Measurements from ENCODE around the gene C1QTNF6.
"Not testable (repeated sequence)": the region's sequence is repeated elsewhere in the genome, so short reads cannot be mapped to it uniquely, and the experiment has no call there.

C1QTNF6 gene

GRCh38 chr22:37207981-37208380 lies 19.9 kb upstream of the C1QTNF6 start:
- DNase-seq (ENCODE audit: low spot score), result no peak
- no peak for FAIRE-seq

DNA sequence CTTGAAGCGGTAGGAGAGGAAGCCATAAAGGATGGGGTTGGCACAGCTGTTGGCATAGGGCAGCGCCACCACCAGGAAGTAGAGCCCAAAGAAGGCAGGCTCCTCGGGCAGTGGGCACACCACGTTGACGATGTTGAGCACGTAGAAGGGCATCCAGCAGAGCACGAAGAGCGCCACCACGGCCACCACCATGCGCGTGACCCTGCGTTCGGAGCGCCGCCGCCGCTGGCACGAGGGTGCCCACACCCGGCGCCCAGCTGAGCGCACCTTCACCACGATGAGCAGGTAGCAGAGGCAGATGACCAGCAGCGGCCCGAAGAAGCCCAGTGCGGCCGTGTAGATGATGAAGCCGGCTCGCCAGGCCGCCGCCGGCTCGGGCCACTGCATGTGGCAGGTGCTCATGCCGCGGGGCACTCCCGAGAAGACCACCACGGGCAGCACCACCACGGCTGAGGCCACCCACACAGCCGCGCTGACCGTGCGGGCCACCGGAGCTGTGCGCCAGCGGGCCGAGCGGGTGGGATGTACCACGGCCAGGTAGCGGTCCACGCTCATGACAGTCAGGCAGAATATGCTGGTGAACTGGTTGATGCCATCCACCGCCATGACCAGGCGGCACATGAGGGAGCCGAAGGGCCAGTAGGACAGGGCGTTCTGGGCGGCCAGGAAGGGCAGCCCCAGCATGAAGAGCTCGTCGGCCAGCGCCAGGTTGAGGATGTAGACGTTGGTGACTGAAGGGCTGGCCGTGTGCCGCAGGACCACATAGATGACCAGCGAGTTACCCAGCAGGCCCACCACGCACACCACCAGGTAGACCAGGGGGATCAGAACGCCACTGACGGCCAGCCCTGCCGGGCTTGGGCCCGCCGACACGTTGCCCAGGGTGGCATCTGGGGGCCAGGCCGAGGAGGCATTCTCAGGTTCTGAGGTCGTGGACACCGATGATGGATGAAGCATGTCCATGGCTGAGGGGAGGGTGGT lies 19.1 kb upstream of the C1QTNF6 start:
- FAIRE-seq (peak; percentile 84), DNase-seq (ENCODE audit: low spot score) (no peak)

- no peak for FAIRE-seq
- no peak for DNase-seq (ENCODE audit: low spot score)
Observed at GRCh38 chr22:37206118-37206840, 18.2 kb upstream of the C1QTNF6 start.

- no peak for FAIRE-seq
Observed at GRCh38 chr22:37205046-37205445, 17.0 kb upstream of the C1QTNF6 start.

GRCh38 chr22:37204045-37204655 lies 16.1 kb upstream of the C1QTNF6 start:
- DNase-seq (ENCODE audit: low spot score) (no peak), FAIRE-seq (no peak)

More at GRCh38 chr22:37205046-37205445, 17.0 kb upstream of the C1QTNF6 start:
- DNase-seq (ENCODE audit: low spot score), result no peak

DNA sequence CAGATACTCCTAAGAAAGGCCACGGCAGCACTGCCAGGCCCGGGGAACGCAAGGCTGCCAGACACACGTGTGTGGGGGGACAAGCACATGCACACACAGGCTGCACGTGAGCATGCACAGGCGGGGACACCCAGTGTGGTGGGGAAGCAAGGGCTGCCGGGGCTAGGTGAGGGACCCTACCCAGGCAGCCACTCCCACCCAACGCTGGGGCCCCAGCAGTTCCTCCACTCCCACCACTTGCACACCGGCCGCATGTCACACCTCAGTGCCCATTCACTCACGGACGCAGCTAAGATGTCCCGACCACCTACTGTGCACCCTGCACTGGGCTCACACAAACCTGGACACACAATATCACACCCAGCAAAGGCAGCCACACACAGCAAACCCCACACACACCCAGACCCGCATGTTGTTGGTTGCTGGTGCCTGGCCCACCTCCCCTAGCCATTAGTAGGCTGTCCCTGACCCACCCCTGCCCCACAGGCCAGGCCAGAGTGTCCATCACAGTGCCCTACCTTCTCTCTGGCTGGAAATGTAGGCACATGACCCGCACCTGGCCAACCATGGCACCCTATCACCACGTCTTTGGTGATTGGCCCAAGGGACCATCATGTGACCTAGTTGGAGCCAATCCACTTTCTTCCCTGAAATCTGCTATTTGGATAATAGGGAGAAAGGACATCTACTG lies 15.5 kb upstream of the C1QTNF6 start:
- DNase-seq (ENCODE audit: low spot score), result no peak
- FAIRE-seq, result peak; percentile 17

GRCh38 chr22:37202716-37203115 lies 14.7 kb upstream of the C1QTNF6 start:
- FAIRE-seq, result no peak

DNA sequence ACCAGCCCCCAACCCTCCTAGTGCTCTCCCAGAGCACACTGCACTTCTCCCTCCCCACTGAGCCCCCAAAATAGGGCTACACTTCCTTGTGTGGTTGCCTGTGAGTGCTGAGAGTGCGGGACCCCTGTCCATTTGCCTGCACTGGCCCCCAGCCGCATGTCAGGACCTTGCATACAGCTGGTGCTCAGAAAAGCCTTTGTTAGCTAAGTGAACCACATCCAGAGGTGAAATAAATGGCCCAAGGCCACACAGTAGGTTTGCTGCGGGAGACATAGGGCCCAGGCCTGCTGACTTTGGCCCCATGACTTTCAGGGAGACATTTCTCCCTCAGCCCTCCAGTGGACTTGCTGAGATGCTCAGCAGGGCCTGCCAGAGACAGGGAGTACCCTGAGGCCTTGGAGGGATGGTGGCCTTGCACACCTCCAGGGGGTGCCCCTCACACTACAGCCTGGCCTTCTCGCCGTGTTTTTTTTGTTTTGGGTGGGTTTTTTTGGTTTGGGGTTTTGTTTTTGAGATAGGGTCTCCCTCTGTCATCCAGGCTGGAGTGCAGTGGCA lies 14.0 kb upstream of the C1QTNF6 start:
- DNase-seq (ENCODE audit: low spot score) (no peak), FAIRE-seq (no peak)

More at GRCh38 chr22:37202716-37203115, 14.7 kb upstream of the C1QTNF6 start:
- DNase-seq (ENCODE audit: low spot score), result no peak

DNA sequence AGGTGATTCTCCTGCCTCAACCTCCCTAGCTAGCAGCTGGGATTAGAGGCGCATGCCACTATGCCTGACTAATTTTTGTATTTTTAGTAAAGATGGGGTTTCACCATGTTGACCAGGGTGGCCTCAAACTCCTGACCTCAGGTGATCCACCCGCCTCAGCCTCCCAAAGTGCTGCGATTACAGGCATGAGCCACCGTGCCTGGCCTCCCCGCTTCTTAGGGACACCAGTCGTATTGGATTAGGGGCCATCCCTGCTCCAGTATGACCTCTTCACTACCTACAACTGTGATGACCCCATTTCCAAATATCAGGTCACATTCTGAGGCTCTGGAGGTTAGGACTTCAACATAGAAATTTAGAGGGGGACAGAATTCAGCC lies 13.4 kb upstream of the C1QTNF6 start:
- not testable (repeated sequence) for DNase-seq (ENCODE audit: low spot score); FAIRE-seq

- DNase-seq (ENCODE audit: low spot score) (peak; percentile 48), FAIRE-seq (no peak)
Observed at GRCh38 chr22:37199760-37200108, 11.7 kb upstream of the C1QTNF6 start.

DNA sequence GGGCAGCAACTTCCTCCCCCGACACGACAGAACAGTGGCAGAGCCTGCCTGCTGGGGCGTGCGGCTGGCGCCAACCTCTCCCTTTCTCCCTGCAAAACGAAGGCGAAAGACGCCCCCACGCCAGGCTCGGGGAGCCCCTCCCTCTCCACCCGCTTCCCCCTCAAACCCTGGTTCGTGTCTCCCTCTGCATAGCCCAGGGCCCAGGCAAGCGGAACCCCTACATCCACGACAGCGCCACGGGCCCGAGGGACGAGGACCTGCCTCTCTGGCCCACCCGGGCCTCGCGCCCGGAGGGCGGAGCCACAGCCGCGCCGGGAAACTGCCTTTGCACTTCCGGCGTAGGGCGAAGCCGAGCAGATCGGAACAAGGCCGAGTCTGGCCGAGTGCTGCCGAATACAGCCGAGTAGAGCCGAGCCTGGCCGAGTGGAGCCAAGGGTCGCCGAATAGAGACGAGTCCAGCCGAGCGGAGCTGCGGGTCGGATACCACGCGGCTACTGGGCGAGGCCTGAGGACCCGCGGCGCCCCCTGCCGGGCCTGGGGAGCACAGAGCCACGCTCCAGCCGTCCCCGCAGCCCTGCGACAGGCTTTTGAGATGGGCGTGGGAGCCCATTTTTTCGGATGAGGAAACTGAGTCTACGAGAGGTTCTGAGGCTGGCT lies 11.2 kb upstream of the C1QTNF6 start:
- peak; percentile 90 for FAIRE-seq
- DNase-seq (ENCODE audit: low spot score), result peak; percentile 99

GRCh38 chr22:37198258-37199102 lies 10.4 kb upstream of the C1QTNF6 start:
- no peak for FAIRE-seq
- DNase-seq (ENCODE audit: low spot score), result peak; percentile 84

- DNase-seq (ENCODE audit: low spot score), result peak; percentile 92
- peak; percentile 77 for FAIRE-seq
Observed at GRCh38 chr22:37197451-37198257, 9.6 kb upstream of the C1QTNF6 start.

DNA sequence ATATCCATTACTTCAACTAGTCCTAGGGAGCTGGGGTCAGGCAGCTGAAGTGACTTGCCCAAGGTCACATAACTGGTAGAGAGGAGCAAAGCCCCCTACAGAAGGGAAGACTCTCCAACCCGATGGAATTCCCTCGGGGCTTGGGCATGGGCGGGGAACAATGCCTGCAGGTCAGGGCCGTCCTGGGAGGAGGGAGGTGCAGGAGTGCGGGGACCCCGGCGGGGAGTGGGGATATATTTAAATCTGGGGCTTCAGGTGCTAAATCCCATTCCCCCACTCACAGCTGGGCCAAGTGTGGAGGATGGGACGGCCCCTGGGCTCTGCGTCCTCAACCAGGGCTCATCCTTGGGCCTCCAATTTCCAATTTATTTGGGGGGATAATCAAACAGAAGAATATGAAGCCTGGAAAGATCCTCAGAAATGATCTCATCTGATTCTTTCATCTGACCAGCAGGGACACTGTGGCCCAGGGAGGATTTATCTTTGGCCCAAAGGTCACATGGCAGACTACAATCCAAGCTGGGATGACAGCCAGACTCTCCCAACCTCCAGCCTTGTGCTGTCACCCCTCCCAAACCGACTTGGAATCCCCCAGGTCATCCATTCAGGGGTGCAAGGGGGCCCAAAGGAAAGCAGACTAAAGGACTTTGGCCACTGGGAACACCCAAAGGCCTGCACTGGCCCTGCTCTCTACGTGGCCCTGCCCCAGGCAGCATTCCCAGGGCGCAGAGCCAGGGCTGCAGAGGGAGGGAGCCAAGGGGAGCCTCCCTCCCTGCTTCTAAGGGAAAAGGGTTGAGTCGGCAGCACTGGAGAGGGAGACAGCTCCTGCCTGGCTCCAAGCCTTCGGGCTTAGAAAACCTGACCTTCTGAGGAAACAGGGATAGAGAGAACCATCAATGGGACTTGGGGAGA lies 8.7 kb upstream of the C1QTNF6 start:
- no peak for FAIRE-seq
- peak; percentile 79 for DNase-seq (ENCODE audit: low spot score)

- no peak for FAIRE-seq
- no peak for DNase-seq (ENCODE audit: low spot score)
Observed at GRCh38 chr22:37195921-37196320, 7.9 kb upstream of the C1QTNF6 start.

GRCh38 chr22:37194750-37195149 lies 6.7 kb upstream of the C1QTNF6 start:
- FAIRE-seq (no peak), DNase-seq (ENCODE audit: low spot score) (no peak)

- no peak for FAIRE-seq
- no peak for DNase-seq (ENCODE audit: low spot score)
Observed at GRCh38 chr22:37193629-37194191, 5.7 kb upstream of the C1QTNF6 start.

Measured in urothelium cell line (cell line).